BJ (cell line): Measurements from ENCODE around the gene HIGD2A. TPM values are rescaled to one million over a fixed set of nuclear protein-coding genes. Genes with fewer than 3 reads are reported as not detected.

Experiments
- CTCF ChIA-PET: fragments of 350-600 bp; formaldehyde crosslinking; extraction: SDS; loops from one replicate; lab custom pipeline; 2021; ENCODE audit warnings: antibody characterized with exemption, inconsistent platforms; lab: Yijun Ruan, JAX
- POLR2A ChIA-PET: fragments of 300-600 bp; sonication (Branson Sonifier 250); formaldehyde crosslinking; extraction: SDS; loops from one replicate; lab custom pipeline; 2021; ENCODE audit warnings: antibody characterized with exemption; lab: Charles Lee
- DNase-seq: peaks from one replicate; pipeline ENCODE4 v3.0.0-alpha.2; 2011; ENCODE audit warnings: low read depth
- H3K27me3 ChIP-seq: 2 replicates; pipeline ENCODE4 v1.6.0; 2011; ENCODE audit warnings: low read length; ENCODE audit not compliant: control insufficient read depth, insufficient read depth
- H3K36me3 ChIP-seq: 2 replicates; pipeline ENCODE4 v1.5.1; 2011; ENCODE audit warnings: low read length; ENCODE audit not compliant: control insufficient read depth, insufficient read depth
- H3K4me3 ChIP-seq: 2 replicates; pipeline ENCODE4 v1.5.1; 2011; ENCODE audit warnings: low read depth, mild to moderate bottlenecking, control low read depth, low read length
- CTCF ChIP-seq: IDR thresholded peaks from 2 replicates; pipeline ENCODE4 v1.5.1; 2011; ENCODE audit warnings: low read depth, mild to moderate bottlenecking, control low read depth, inconsistent platforms, low read length, moderate library complexity; ENCODE audit not compliant: insufficient read depth
- polyA plus RNA-seq: library from polyadenylated mRNA; depleted of rRNA; stranded (reverse); fragments of >200 nt; gene quantifications from 2 replicates; pipeline ENCODE4 v1.2.3, GENCODE V29; 2011

The HIGD2A gene
- polyA plus RNA-seq, 1 experiment = 118 TPM

GRCh38 chr5:176389135-176390123, 878 bp downstream of the HIGD2A start:
- Histone ChIP-seq H3K27me3 (no peaks in the 10 kb centered on the region), H3K36me3 (peaks cover 17% of the 10 kb centered on the region), H3K4me3 (peak overlapping the region; percentile 77)
- TF ChIP-seq CTCF = no peak
- DNase-seq = no peak
- ChIA-PET CTCF (no interaction called here), POLR2A (no interaction called here)

- TF ChIP-seq CTCF = no peak
- ChIA-PET POLR2A (interaction anchor here (0.6 kb wide), 1 partner anchor 35 kb away, joined by 5 read pairs; no protein-coding TSS in a partner anchor), CTCF (no interaction called here)
Measured at GRCh38 chr5:176391479-176391878, 2.9 kb downstream of the HIGD2A start.

GRCh38 chr5:176391999-176392398, 3.4 kb downstream of the HIGD2A start:
- DNase-seq = no peak
- Histone ChIP-seq H3K27me3 (no peaks in the 10 kb centered on the region), H3K36me3 (peaks cover 20% of the 10 kb centered on the region), H3K4me3 (no peak overlapping the region)
- no peak for TF ChIP-seq CTCF
- ChIA-PET POLR2A (no interaction called here), CTCF (no interaction called here)

More at GRCh38 chr5:176391479-176391878, 2.9 kb downstream of the HIGD2A start:
- Histone ChIP-seq H3K4me3 (no peak overlapping the region), H3K27me3 (no peaks in the 10 kb centered on the region), H3K36me3 (peaks cover 18% of the 10 kb centered on the region)
- DNase-seq = no peak

- no peak for TF ChIP-seq CTCF
- ChIA-PET POLR2A (no interaction called here), CTCF (no interaction called here)
- no peak overlapping the region for H3K4me3 ChIP-seq
- no peaks in the 10 kb centered on the region for H3K27me3 ChIP-seq
- DNase-seq = no peak
- H3K36me3 ChIP-seq = peaks cover 22% of the 10 kb centered on the region
Measured at GRCh38 chr5:176392526-176392925, 4.0 kb downstream of the HIGD2A start.

- Histone ChIP-seq H3K27me3 (no peaks in the 10 kb centered on the region), H3K36me3 (peaks cover 27% of the 10 kb centered on the region), H3K4me3 (no peak overlapping the region)
- ChIA-PET CTCF (no interaction called here), POLR2A (no interaction called here)
- no peak for TF ChIP-seq CTCF
- DNase-seq = no peak
Measured at GRCh38 chr5:176394096-176394495, 5.5 kb downstream of the HIGD2A start.
